T-helper 2 cell treated with Interferon-gamma antibody and Interleukin-4, amounts not matched to agents 5 μg/mL and 100 μg/mL, for 36 hours (primary cell): ENCODE measurements around the gene AIMP1.
"Not testable (repeated sequence)": the region's sequence is repeated elsewhere in the genome, so short reads cannot be mapped to it uniquely, and the experiment has no call there.

Experiments
- DNase-seq: peaks from one replicate; pipeline ENCODE4 v3.0.0; 2021; ENCODE audit warnings: low spot score
- H3K27ac Mint-ChIP-seq: one replicate; pipeline ENCODE4 v1.8.0; 2021; ENCODE audit warnings: mild to moderate bottlenecking, mixed read lengths
- H3K27me3 Mint-ChIP-seq: one replicate; pipeline ENCODE4 v1.8.0; 2021; ENCODE audit warnings: low read depth, mixed read lengths
- H3K36me3 Mint-ChIP-seq: one replicate; pipeline ENCODE4 v1.8.0; 2021; ENCODE audit warnings: low read depth, mixed read lengths
- H3K4me1 Mint-ChIP-seq: one replicate; pipeline ENCODE4 v1.8.0; 2021; ENCODE audit warnings: low read depth, mixed read lengths
- H3K4me3 Mint-ChIP-seq: one replicate; pipeline ENCODE4 v1.8.0; 2022; ENCODE audit warnings: mild to moderate bottlenecking, moderate library complexity, mixed read lengths
- H3K9me3 Mint-ChIP-seq: one replicate; pipeline ENCODE4 v1.8.0; 2021; ENCODE audit warnings: mixed read lengths

AIMP1 gene

DNA sequence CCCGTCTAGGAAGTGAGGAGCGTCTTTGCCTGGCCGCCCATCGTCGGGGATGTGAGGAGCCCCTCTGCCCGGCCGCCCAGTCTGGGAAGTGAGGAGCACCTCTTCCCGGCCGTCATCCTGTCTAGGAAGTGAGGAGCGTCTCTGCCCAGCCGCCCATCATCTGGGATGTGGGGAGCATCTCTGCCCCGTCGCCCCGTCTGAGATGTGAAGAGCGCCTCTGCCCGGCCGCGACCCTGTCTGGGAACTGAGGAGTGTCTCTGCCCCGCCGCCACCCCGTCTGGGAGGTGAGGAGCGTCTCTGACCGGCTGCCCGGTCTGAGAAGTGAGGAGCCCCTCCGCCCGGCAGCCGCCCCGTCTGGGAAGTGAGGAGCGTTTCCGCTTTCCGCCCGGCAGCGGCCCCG lies 4.8 kb downstream of the AIMP1 start:
- not testable (repeated sequence) for H3K4me3 Mint-ChIP-seq, H3K27ac Mint-ChIP-seq, DNase-seq, H3K27me3 Mint-ChIP-seq, H3K9me3 Mint-ChIP-seq
- peaks cover 25% of the 10 kb centered on the region for H3K4me1 Mint-ChIP-seq
- H3K36me3 Mint-ChIP-seq: peaks cover 23% of the 10 kb centered on the region

DNA sequence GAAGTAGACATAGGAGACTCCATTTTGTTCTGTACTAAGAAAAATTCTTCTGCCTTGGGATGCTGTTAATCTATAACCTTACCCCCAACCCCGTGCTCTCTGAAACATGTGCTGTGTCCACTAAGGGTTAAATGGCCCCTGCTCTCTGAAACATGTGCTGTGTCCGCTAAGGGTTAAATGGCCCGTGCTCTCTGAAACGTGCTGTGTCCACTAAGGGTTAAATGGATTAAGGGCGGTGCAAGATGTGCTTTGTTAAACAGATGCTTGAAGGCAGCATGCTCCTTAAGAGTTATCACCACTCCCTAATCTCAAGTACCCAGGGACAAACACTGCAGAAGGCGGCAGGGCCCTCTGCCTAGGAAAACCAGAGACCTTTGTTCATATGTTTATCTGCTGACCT lies 5.5 kb downstream of the AIMP1 start:
- peaks cover 26% of the 10 kb centered on the region for H3K36me3 Mint-ChIP-seq
- not testable (repeated sequence) for H3K9me3 Mint-ChIP-seq, H3K4me3 Mint-ChIP-seq, DNase-seq, H3K27me3 Mint-ChIP-seq
- peak overlapping the region; percentile 26 for H3K27ac Mint-ChIP-seq
- H3K4me1 Mint-ChIP-seq: peaks cover 25% of the 10 kb centered on the region

DNA sequence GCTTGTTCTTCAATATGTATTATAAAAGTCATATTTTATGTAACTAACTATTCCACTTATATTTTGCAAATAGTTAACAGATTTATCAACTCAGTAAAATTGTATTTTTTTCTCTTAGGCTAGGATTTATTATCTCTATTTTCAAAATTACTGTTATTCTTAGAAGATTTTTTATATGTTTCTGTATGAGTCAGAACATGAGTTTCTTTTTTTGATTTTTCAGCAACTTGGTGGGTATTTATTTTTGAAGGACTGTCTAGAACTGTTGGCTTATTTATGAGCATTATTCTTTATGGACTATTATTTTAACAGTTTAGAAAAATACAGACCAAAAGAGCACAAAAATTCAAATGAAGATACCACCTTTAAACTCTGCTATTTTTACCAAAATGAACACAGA lies 6.8 kb downstream of the AIMP1 start:
- H3K4me3 Mint-ChIP-seq: no peak overlapping the region
- H3K36me3 Mint-ChIP-seq: peaks cover 35% of the 10 kb centered on the region
- DNase-seq: no peak
- H3K9me3 Mint-ChIP-seq: no peaks in the 10 kb centered on the region
- peaks cover 28% of the 10 kb centered on the region for H3K4me1 Mint-ChIP-seq
- no peak overlapping the region for H3K27ac Mint-ChIP-seq
- no peaks in the 10 kb centered on the region for H3K27me3 Mint-ChIP-seq

DNA sequence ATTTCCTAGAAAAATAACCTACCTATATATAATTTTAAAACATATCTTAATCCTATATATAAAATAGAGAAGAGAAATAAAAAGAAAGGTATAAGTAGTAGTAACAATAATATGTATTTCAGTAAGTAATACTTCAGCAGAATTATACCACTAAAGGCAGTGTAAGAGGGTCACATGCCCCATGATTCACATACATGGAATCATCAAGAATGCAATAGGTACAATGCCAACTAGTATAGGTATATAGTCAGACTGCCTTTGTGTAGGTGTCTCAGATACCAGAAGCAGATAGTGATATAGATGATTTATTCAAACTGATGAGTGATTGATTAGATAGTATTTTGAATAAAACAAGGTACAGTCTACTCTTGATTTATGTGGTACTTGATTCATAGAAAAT lies 9.4 kb downstream of the AIMP1 start:
- Mint-ChIP-seq H3K4me3 (no peak overlapping the region), H3K36me3 (peaks cover 43% of the 10 kb centered on the region), H3K27ac (no peak overlapping the region), H3K4me1 (peaks cover 15% of the 10 kb centered on the region), H3K9me3 (no peaks in the 10 kb centered on the region), H3K27me3 (no peaks in the 10 kb centered on the region)
- DNase-seq: no peak

DNA sequence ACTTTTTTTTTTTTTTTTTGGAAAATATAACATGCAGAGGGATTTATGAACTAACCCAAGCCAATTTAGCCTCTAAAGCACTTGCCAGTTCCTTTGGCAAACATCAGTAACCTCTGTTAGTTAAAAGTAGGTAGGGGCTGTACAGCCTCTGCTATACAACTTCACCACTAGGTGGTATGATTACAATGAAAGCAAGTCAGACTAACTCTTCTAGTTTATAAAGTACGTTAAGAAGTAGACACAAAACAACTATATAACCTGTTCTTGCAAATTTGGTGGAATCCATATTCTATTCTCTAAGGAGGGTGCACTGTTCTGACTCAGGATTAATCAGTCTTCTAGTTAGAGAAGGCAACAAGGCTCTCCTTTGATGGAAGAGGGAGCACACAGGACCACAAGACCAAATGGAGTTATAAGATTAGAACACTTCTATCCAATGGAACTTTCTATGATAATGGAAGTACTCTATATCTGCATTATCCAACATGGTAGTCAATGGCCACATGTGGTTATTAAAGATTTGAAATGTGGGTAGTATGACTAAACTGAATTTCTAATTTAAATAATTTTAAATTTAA lies 12.8 kb downstream of the AIMP1 start:
- Mint-ChIP-seq H3K4me3 (no peak overlapping the region), H3K4me1 (peaks cover 6% of the 10 kb centered on the region), H3K9me3 (no peaks in the 10 kb centered on the region), H3K27ac (no peak overlapping the region), H3K27me3 (no peaks in the 10 kb centered on the region), H3K36me3 (peaks cover 57% of the 10 kb centered on the region)
- no peak for DNase-seq

DNA sequence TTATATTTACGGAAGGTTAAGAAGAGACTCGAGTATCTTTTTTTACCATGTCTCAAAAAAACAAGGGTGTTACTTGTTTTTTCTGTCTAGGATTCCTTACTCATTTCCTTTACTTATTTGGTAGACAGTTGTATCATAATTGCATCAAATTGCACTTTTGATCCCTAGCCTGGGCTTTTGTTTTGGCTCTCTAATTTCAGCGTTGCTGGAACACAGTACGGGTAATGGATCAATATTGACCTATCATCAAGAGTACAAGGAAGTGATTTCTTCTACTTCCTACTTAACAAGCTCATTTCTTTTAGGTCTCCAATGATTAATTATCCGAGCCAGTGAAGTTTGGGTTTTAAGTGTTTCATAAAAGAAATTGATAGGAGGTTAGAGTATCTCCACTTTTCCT lies 16.8 kb downstream of the AIMP1 start:
- Mint-ChIP-seq H3K27ac (no peak overlapping the region), H3K27me3 (no peaks in the 10 kb centered on the region), H3K9me3 (peaks cover 13% of the 10 kb centered on the region), H3K36me3 (peaks cover 68% of the 10 kb centered on the region), H3K4me3 (no peak overlapping the region), H3K4me1 (peaks cover 4% of the 10 kb centered on the region)
- no peak for DNase-seq

DNA sequence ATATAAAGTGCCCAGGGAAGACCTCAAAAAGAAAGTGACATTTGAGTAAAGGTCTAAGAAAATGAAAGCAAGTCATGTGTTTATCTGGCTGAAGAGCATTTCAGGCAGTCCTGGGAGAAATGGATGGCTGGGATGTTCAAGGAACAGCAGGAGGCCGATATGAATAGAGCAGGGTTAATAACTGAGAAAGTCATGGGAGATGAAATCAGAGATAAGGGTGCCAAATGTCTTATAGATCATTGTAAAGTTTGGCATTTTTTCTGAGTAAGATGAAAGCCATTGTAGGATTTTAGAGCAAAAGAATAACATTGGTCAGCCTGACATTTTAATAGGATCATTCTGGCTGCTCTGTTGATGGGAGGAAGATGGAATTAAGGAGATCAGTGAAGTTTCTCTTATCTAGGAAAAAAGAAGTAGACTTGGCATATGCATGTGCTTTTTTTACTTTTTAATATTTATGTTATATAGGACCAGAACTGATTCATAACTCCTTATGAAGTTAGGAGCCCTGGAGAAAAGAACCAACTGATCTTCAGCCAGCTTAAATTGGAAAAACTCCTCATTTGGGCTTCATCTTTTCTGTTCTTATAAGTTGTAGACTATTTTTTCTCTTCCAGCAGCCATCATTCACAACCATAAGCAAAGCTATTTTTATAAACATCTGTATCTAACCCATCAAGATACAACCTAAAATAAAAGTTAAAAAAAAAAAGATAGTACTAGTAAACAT lies 18.6 kb downstream of the AIMP1 start:
- Mint-ChIP-seq H3K27me3 (no peaks in the 10 kb centered on the region), H3K4me3 (no peak overlapping the region), H3K27ac (no peak overlapping the region), H3K36me3 (peaks cover 71% of the 10 kb centered on the region), H3K4me1 (peaks cover 5% of the 10 kb centered on the region), H3K9me3 (peaks cover 18% of the 10 kb centered on the region)
- no peak for DNase-seq

DNA sequence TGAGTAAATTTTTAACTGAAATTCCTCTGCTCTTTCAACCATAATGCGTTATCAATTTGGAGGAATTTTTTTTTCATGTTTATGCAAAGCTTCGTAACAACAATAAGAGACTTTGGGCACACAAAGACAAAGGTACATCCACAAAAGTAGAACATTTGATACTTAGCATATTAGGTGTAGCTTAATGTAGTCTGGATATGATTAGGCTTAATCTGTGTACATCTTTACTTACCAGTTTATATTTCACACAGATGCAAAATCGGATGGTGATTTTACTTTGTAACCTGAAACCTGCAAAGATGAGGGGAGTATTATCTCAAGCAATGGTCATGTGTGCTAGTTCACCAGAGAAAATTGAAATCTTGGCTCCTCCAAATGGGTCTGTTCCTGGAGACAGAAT lies 20.3 kb downstream of the AIMP1 start:
- Mint-ChIP-seq H3K36me3 (peaks cover 75% of the 10 kb centered on the region), H3K9me3 (peaks cover 27% of the 10 kb centered on the region), H3K27me3 (no peaks in the 10 kb centered on the region), H3K4me3 (no peak overlapping the region), H3K27ac (no peak overlapping the region), H3K4me1 (peaks cover 18% of the 10 kb centered on the region)
- no peak for DNase-seq

DNA sequence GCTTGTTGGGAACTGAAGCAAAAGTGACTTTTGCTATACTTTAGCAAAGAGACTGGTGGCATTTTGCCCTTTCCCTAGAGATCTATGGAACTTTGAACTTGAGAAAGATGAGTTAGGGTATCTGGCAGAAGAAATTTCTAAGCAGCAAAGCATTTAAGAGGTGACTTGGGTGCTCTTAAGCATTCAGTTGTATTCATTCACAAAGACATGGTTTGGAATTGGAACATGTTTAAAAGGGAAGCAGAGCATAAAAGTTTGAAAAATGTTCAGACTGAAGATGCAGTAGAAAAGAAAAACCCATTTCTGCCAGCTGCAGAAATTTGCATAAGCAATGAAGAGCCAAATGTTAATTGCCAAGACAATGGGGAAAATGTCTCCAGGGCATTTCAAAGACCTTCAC lies 21.6 kb downstream of the AIMP1 start:
- no peak overlapping the region for H3K4me3 Mint-ChIP-seq
- no peak for DNase-seq
- H3K36me3 Mint-ChIP-seq: peaks cover 81% of the 10 kb centered on the region
- H3K27ac Mint-ChIP-seq: no peak overlapping the region
- H3K9me3 Mint-ChIP-seq: peaks cover 27% of the 10 kb centered on the region
- no peaks in the 10 kb centered on the region for H3K27me3 Mint-ChIP-seq
- H3K4me1 Mint-ChIP-seq: peaks cover 24% of the 10 kb centered on the region

DNA sequence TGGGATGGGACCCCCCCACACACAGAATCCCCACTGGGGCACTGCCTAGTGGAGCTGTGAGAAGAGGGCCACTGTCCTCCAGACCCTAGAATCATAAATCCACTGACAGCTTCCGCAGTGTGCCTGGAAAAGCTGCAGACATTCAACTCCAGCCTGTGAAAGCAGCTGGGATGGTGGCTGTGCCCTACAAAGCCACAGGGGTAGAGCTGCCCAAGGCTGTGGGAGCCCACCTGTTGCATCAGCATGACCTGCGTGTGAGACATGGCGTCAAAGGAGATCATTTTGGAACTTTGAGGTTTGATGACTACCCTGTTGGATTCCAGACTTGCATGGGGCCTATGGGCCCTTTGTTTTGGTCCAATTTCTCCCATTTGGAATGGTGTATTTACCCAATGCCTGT lies 22.3 kb downstream of the AIMP1 start:
- Mint-ChIP-seq H3K4me3 (no peak overlapping the region), H3K27ac (no peak overlapping the region), H3K4me1 (peaks cover 24% of the 10 kb centered on the region), H3K36me3 (peaks cover 78% of the 10 kb centered on the region), H3K9me3 (peaks cover 27% of the 10 kb centered on the region), H3K27me3 (no peaks in the 10 kb centered on the region)
- DNase-seq: no peak

DNA sequence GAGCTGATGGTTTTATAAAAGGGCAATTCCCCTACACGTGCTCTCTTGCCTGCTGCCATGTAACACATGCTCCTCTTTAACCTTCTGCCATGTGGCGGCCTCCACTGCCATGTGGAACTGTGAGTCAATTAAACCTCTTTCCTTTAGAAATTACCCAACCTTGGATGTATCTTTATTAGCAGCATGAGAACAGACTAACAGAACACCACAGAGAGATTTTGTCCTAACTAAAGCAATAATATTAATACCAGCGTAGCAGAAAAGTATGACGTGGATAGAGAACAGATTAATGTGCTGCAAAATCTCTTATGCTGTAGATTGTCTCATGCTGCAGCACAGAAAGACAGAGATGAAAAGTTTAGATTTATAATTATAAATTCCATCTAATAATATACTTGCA lies 23.1 kb downstream of the AIMP1 start:
- H3K4me3 Mint-ChIP-seq: no peak overlapping the region
- H3K27me3 Mint-ChIP-seq: no peaks in the 10 kb centered on the region
- H3K27ac Mint-ChIP-seq: no peak overlapping the region
- peaks cover 27% of the 10 kb centered on the region for H3K9me3 Mint-ChIP-seq
- no peak for DNase-seq
- H3K36me3 Mint-ChIP-seq: peaks cover 81% of the 10 kb centered on the region
- peaks cover 24% of the 10 kb centered on the region for H3K4me1 Mint-ChIP-seq

DNA sequence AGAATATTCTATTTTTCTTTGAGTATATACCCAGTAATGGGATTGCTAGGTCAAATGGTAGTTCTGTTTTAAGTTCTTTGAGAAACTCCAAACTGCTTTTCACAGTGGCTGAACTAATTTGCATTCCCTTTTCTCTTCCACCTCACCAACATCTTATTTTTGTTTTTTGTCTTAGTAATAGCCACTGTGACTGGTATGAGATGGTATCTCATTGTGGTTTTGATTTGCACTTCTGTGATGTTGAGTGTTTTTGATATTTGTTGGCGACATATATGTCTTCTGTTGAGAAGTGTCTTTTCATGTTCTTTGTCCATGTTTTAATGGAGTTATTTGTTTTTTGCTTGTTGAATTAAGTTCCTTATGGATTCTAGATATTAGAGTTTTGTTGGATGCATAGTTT lies 24.4 kb downstream of the AIMP1 start:
- H3K27me3 Mint-ChIP-seq: no peaks in the 10 kb centered on the region
- H3K4me1 Mint-ChIP-seq: peaks cover 21% of the 10 kb centered on the region
- H3K36me3 Mint-ChIP-seq: peaks cover 72% of the 10 kb centered on the region
- H3K9me3 Mint-ChIP-seq: peaks cover 27% of the 10 kb centered on the region
- H3K27ac Mint-ChIP-seq: peak overlapping the region; percentile 38
- H3K4me3 Mint-ChIP-seq: no peak overlapping the region
- no peak for DNase-seq

DNA sequence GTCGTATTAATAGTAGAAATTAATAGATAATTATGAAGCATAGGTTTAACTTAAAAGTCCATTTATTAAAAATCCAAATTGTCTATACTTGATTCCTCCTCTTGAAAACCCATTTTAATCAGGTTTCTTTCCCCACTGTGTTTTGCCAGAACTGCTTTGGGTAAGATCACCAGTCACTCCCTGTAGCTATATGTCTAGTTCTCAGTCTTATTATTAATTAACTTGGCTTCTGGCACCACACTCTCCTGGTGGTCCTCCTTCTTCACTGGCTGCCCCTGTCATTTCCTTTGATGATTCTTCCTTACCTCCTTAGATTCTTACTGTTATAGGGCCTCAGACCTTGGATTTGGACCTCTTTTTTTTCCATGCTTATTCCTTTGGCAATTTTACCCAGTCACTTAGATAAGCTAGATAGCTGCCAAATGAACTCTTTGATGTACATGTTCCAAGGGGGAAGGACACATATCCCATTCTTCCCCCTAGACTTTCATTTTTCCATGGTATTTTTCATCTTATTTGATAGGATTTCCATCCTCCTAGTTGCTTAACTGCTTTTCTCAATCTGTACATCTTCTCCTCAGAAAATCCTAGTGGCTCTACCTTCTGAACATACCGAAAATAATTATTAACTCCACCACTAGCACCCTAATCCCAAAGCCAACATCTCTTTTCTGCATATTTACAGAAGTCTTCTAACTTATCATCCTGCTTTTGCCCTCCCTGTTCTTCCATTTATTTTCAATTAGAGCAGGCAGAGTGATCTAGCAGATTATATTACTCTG lies 27.7 kb downstream of the AIMP1 start:
- no peaks in the 10 kb centered on the region for H3K27me3 Mint-ChIP-seq
- H3K4me3 Mint-ChIP-seq: no peak overlapping the region
- DNase-seq: no peak
- peaks cover 13% of the 10 kb centered on the region for H3K9me3 Mint-ChIP-seq
- peaks cover 21% of the 10 kb centered on the region for H3K4me1 Mint-ChIP-seq
- H3K27ac Mint-ChIP-seq: no peak overlapping the region
- H3K36me3 Mint-ChIP-seq: peaks cover 51% of the 10 kb centered on the region

DNA sequence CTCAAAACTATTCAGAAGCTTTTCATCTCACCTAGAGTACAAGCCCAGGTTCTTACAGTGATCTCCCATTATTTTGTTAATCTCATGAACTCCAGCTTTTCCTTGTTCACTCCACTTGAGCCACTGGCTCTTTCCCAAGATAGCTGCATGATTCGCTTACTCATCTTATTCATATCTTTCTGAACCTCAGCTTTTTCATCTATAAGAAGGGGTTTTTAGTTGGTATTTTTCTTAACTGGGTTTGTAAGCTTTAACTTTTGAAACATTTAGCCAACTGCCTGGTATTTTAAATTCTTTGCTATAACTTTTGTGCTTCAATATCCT lies 28.3 kb downstream of the AIMP1 start:
- Mint-ChIP-seq H3K27me3 (no peaks in the 10 kb centered on the region), H3K4me1 (peaks cover 21% of the 10 kb centered on the region), H3K27ac (no peak overlapping the region), H3K36me3 (peaks cover 50% of the 10 kb centered on the region), H3K9me3 (peaks cover 9% of the 10 kb centered on the region), H3K4me3 (no peak overlapping the region)
- no peak for DNase-seq
